Raji (cell line): ENCODE results near the gene PROC.

Source experiments
- POLR2A ChIP-seq: IDR thresholded peaks from 2 replicates; pipeline ENCODE4 v1.6.1; 2011; ENCODE audit warnings: low read depth, low read length, control low read depth; ENCODE audit not compliant: insufficient read depth

Gene PROC

GRCh38 chr2:127428057-127428814 lies 10.0 kb downstream of the PROC start:
- no peak for TF ChIP-seq POLR2A

GRCh38 chr2:127428815-127429109 lies 10.5 kb downstream of the PROC start:
- no peak for TF ChIP-seq POLR2A

GRCh38 chr2:127429291-127429690 lies 11.1 kb downstream of the PROC start:
- TF ChIP-seq POLR2A: no peak

DNA sequence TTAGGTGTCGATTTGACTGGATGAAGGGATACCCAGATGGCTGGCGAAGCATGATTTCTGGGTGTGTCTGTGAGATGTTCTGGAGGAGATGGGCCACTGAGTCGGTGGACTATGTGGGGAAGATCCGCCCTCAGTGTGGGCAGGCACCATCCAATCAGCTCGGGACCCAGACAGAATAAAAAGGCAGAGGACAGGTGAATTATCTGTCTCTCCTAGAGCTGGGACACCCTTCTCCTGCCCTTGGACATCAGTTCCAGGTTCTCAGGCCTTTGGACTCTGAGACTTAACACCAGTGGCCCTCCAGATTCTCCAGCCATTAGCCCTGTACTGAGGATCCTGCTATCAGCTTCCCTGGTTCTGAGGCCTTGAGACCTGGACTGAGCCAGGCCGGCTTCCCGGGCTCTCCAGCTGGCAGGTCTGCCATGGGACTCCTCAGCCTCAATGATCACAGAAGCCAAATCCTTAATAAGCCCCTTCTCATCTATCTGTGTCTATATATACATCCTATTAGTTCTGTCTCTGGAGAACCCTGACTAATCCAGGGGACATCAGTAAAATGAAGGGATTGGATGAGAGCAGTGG lies 11.7 kb downstream of the PROC start:
- TF ChIP-seq POLR2A: no peak

DNA sequence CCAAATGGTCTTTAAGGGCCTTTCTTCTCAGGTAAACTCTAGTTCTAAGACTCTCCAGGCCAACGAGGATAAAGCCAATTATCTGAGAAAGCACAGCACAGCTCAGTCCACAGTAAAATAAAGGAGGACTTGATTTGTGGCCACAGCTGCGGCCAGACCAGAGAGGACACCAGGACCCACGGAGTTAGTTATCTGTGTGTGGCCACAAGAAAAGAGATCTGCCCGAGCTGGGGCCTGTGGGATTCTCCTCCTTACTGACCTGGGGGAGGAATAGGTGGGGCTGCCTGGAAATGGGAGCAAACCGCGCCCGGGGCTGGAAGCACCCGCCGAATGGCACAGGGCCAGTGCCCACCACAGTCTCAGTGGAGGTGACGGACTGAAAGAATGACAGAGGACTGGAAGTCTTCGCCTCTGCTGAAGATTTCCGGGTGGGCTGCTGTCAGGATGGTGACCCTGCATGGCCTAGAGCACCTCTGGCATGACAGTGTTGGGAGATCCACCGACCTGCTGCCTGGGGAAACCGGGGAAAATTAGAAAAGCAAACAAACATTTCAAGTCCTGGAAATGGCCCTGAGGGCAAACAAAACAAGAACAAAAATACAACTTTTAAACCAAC lies 13.3 kb downstream of the PROC start:
- no peak for TF ChIP-seq POLR2A

- TF ChIP-seq POLR2A: no peak
These were observed 16.3 kb downstream of the PROC start for GRCh38 chr2:127434515-127434914.

GRCh38 chr2:127437056-127437455 lies 18.8 kb downstream of the PROC start:
- TF ChIP-seq POLR2A: no peak

DNA sequence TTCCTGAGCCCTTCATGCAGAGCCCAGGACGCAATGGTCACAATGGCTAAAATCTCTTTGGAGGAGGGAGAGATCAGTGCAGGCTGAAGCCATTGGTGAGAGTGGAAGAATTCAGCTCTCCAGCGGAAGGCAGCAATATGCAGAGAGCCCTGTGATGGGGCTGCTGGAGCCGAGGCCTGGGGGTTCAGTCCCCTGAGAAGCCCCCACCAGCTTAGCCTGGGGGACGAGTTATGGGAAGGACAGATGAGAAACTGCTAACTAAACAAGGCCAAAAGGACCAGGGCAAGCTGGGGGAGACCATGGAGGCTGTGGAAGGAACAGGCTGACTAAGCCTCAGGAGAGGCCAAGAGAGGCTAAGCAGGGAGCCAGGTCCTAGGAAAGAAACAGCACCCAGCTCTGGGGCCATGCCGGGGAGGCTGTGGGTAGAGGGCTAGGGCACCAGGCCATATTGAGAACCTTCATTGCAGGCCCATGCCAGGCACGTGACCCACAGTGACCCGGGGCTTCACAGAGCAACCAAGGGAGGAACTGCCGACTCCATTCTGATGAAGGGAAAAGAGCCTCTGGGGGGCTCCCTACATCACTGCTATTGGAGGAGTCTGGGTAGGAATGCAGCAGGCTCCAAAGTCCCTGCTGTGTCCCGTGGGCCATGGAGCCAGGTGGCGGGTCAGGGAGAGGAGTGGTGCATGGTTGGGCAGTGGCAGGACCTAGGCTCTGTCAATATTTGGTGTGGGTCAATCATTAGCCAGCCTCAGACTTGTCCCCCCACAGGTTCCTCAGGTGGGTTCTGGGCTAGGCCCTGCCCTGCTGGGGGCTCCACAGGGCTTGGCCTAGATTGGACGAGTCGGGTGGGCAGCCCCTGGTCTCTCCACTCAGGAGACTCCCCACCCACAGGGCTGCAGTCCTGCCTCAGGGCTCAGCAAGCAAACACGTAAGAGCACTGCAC lies 19.8 kb downstream of the PROC start:
- no peak for TF ChIP-seq POLR2A

DNA sequence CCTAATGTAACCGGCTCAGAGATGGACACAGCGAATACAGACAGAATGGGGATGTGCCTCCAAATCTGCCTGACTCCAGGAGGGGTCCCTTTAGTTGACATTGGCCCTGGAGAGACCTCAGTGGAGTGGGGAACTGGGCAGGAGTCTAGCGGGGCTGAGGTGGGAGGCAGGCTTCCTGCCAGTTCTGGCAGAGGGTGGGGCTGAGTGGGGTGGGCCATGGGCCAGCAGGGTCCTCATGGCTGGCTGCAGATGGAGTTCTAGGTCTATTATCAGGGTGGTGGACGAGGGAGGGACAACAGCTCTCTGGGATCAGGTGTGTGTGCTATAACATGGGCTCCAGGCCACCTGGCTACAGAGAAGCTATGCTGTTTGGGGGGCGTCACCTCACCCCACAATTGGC lies 21.1 kb downstream of the PROC start:
- TF ChIP-seq POLR2A: no peak

- no peak for TF ChIP-seq POLR2A
These were observed 30.3 kb downstream of the PROC start for GRCh38 chr2:127448526-127448925.

- TF ChIP-seq POLR2A: no peak
These were observed 31.2 kb downstream of the PROC start for GRCh38 chr2:127449414-127449813.

DNA sequence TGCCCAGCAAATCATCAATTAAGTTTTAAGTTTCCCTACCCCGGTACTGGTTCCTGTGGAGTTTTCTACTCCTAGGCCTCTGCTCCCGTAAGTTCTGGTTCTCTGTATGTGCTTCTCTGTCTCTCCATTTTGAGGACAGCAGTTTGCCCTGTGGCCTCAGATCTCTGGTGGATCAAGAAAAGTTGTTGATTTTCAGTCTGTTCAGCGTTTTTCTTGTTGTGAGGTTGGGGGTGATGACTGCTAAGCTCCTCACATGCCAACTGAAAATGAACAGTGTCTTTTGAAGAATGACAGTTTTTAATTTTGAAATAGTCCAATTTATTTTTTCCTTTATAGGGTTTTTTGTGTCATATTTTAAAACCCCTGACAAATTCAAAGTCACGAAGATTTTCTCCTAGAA lies 31.7 kb downstream of the PROC start:
- TF ChIP-seq POLR2A: no peak

DNA sequence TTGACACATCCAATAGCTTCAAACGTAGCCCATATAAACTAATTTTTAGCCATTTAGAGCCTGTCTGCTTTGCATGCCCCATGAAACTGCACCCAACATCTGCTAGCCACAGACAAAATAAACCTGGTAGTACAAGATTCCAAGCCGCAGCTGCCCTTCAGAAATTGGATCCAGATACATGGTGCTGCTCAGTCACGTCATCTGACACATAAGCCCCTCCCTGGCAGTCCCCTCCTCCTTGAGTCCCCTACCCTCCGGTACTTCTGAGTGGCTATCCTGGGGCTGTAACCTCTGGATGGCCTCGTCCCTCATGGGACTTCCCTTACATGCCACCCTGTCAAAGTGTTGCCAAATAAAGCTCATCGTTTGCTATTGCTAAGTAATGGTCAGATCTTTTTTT lies 33.8 kb downstream of the PROC start:
- no peak for TF ChIP-seq POLR2A

GRCh38 chr2:127453013-127453391 lies 34.8 kb downstream of the PROC start:
- TF ChIP-seq POLR2A: no peak

GRCh38 chr2:127453392-127454171 lies 35.4 kb downstream of the PROC start:
- TF ChIP-seq POLR2A: no peak
